Effector memory CD8-positive, alpha-beta T cell (primary cell): ENCODE measurements around the gene NFATC2.

Experiments
- ATAC-seq: fragments of 150-1000 bp; cut with Tn5 transposase; replicated peaks from 2 replicates; pipeline ENCODE4 v1.10.0; 2021; ENCODE audit warnings: mild to moderate bottlenecking, moderate library complexity
- DNase-seq, 3 experiments: peaks; one replicate each; pipeline ENCODE4 v3.0.0; 2021
- H3K27ac Mint-ChIP-seq, 2 donors: one replicate each; pipeline ENCODE4 v1.8.0; 2022; ENCODE audit warnings: mild to moderate bottlenecking in 2 of 2, mixed read lengths in 2 of 2, moderate library complexity in 2 of 2
- H3K27me3 Mint-ChIP-seq, 2 donors: one replicate each; pipeline ENCODE4 v1.8.0; 2022; ENCODE audit warnings: mixed read lengths in 2 of 2
- H3K36me3 Mint-ChIP-seq: one replicate; pipeline ENCODE4 v1.8.0; 2022; ENCODE audit warnings: mild to moderate bottlenecking, moderate library complexity, mixed read lengths; ENCODE audit not compliant: insufficient read depth
- H3K4me1 Mint-ChIP-seq, 2 donors: one replicate each; pipeline ENCODE4 v1.8.0; 2022; ENCODE audit warnings: low read depth in 2 of 2, mixed read lengths in 2 of 2
- H3K4me3 Mint-ChIP-seq, 2 donors: one replicate each; pipeline ENCODE4 v1.8.0; 2022; ENCODE audit warnings: mild to moderate bottlenecking in 2 of 2, mixed read lengths in 2 of 2, moderate library complexity in 2 of 2
- H3K9me3 Mint-ChIP-seq, 2 donors: one replicate each; pipeline ENCODE4 v1.8.0; 2022; ENCODE audit warnings: mixed read lengths in 2 of 2

Gene NFATC2

DNA sequence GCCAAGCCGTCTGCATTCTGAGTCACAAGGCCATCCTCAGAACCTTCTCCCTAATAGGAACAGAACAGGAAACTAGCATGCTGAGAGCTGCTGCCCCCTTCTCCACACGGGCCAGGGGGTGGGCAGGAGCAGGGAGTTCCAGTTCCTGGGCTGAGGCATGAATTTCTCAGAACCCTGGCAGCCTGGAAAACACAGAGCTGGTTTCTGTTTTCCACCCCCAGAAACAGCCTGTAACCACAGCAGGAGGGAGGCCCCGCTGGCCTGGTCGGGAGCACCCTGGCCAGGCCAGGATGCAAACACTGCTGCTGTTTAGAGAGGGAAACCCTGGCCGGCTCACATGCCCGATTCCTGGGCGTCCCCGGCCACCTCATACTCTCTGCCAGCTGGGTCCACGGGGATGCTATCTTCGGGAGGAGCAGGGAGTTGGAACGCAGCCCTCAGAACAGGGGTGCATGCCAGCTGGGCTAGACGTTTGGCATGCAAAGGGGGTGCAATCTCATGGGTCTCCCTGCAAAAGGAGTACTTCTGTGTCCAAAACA lies 130.1 kb downstream of the NFATC2 start:
- ATAC-seq = no peak

DNA sequence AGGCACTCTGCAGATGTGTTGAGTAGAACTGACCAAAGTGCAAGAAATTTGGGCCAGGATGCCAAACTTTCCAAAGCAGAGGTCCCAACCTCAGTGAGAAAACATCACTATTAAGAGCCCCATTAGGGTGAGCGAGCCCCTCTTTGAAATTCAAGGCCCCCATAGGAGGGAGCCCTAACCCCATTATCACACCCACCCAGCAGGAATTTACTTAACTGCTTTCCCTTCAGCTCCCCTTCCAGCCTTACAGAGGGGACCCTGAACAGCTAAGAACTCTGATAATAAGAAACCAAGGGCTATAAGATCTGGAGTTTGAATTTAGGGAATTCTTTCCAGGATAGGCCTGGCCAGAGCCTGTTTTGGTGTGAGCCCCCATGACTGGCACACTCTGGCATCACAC lies 130.6 kb downstream of the NFATC2 start:
- Mint-ChIP-seq H3K36me3 (peaks cover 62% of the 10 kb centered on the region), H3K27ac (peak overlapping the region; percentile 80 to 96), H3K27me3 (no peaks in the 10 kb centered on the region), H3K4me3 (peak overlapping the region; percentile 44 to 71), H3K4me1 (peaks cover 72 to 77% of the 10 kb centered on the region in 2 donors), H3K9me3 (no peaks in the 10 kb centered on the region)
- DNase-seq = no peak
- no peak for ATAC-seq

More for the DNA sequence above, 130.1 kb downstream of the NFATC2 start:
- Mint-ChIP-seq H3K27ac (peak overlapping the region; percentile 80 to 96), H3K4me3 (peak overlapping the region; percentile 44 to 72), H3K27me3 (no peaks in the 10 kb centered on the region), H3K9me3 (no peaks in the 10 kb centered on the region), H3K36me3 (peaks cover 56% of the 10 kb centered on the region), H3K4me1 (peaks cover 73 to 77% of the 10 kb centered on the region in 2 donors)
- no peak for DNase-seq

DNA sequence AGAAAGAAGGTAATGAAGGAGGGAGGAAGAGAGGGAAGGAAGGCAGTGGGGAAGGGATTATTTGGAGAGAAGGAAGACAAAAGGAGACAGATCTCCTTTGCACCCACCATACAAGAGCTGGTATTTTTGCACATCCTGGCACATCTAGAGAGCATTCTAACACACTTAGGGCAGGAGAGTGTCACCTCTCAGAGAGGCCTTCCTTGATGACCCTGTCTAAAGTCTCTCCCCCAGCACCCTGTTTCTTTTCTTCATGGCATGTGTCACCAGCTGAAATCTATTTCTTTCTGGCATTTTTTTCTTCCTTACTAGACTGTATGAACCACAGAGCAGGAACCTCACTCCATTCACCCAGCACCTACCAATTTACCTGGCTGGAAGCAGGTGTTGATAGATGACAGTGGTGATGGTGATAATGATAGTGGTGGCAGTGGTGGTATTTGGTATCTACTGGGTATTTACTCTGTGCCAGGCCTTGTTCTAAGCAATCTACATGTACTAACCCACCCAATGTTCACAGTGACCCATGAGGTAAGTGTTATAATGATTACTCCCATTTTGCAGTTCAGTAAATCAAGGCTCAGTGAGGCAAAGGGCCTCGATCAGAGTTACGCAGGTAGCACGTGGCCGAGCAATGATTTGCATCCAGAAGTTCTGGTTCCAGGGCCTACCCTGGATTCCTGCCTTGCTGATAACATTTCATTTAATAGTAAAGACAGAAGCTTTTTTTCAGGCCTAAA lies 131.8 kb downstream of the NFATC2 start:
- peaks cover 67 to 73% of the 10 kb centered on the region in 2 donors for H3K4me1 Mint-ChIP-seq
- H3K9me3 Mint-ChIP-seq = no peaks in the 10 kb centered on the region
- DNase-seq = no peak
- ATAC-seq = peak; percentile 25
- H3K36me3 Mint-ChIP-seq = peaks cover 68% of the 10 kb centered on the region
- H3K4me3 Mint-ChIP-seq = peak overlapping the region in 1 of 2 donors; percentile 71
- peak overlapping the region; percentile 89 to 99 for H3K27ac Mint-ChIP-seq
- H3K27me3 Mint-ChIP-seq = no peaks in the 10 kb centered on the region

DNA sequence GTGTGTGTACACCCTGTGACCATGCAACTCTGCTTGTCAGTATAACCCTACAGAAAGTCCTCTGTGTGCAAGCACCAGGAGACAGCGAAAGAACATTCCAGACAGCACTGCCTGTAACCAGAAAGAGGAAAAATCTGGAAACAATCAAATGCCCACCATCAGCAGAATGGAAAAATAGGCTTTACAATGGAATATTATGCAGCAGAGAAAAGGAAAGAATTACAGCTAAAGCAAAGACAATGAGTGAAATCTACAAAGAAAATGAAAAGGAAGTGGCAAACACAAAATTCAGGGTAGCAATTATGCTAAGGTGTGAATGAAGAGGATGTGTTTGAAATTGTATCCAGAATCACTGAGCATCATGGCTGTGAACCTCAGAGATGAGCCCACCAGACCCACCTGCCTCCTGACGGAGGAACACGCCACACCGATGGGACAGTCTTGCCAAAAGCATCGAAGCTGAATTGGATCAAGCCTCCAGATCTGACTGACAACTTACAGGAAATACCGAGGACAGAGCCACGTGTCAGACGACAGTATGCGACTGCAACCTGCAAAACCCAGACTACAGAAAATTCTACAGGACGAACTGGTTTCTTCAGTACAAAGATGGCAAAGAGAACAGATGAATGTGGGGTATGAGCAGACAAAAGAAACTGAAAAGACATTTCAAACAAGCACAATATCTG lies 133.2 kb downstream of the NFATC2 start:
- H3K9me3 Mint-ChIP-seq = no peaks in the 10 kb centered on the region
- H3K27me3 Mint-ChIP-seq = no peaks in the 10 kb centered on the region
- DNase-seq (peak in 1 of 3 experiments; percentile 61), ATAC-seq (peak; percentile 8)
- peak overlapping the region; percentile 52 to 71 for H3K4me3 Mint-ChIP-seq
- H3K4me1 Mint-ChIP-seq = peaks cover 71 to 75% of the 10 kb centered on the region in 2 donors
- peak overlapping the region; percentile 89 to 99 for H3K27ac Mint-ChIP-seq
- peaks cover 73% of the 10 kb centered on the region for H3K36me3 Mint-ChIP-seq

DNA sequence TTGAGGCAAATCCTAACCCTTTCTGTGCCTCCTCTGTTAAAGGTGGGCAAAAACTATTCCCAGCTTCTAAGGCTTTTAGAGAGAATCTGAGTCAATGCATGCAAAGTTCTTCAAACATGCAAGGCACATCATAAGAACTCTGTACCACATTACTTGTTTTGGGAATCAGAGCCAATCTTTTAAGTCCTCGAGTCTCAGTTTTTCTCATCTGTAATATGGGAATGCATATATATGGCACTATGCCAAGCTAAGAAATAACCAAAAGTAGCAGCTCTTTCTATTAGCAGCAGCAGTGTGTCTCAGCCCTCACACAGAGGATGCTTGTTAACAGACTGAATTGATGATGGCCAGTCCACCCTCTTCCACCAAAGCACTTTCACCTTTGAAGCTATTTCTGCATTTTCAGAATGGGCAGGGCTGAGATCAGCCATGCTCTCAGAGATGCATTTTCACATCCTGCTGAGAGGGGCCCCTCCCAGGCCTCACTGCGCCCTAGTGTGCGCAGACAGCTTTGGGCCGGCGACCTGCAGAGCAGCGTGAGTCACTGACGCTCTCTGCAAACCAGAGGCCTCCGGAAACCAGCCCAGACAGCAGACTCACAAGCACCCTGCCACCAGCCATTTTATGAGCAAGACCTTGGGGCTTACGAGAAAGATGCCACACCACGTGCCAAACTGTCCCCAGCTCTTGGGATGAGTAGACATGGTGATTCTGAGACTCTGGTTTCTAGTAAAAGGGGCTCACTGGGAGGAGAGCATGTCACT lies 138.0 kb downstream of the NFATC2 start:
- H3K4me3 Mint-ChIP-seq = peak overlapping the region; percentile 72 to 73
- peaks cover 59% of the 10 kb centered on the region for H3K36me3 Mint-ChIP-seq
- no peaks in the 10 kb centered on the region for H3K9me3 Mint-ChIP-seq
- peaks cover 80 to 81% of the 10 kb centered on the region in 2 donors for H3K4me1 Mint-ChIP-seq
- DNase-seq = peak; percentile 84 to 85 (median 84)
- no peaks in the 10 kb centered on the region for H3K27me3 Mint-ChIP-seq
- H3K27ac Mint-ChIP-seq = peak overlapping the region; percentile 100
- peak; percentile 85 for ATAC-seq

DNA sequence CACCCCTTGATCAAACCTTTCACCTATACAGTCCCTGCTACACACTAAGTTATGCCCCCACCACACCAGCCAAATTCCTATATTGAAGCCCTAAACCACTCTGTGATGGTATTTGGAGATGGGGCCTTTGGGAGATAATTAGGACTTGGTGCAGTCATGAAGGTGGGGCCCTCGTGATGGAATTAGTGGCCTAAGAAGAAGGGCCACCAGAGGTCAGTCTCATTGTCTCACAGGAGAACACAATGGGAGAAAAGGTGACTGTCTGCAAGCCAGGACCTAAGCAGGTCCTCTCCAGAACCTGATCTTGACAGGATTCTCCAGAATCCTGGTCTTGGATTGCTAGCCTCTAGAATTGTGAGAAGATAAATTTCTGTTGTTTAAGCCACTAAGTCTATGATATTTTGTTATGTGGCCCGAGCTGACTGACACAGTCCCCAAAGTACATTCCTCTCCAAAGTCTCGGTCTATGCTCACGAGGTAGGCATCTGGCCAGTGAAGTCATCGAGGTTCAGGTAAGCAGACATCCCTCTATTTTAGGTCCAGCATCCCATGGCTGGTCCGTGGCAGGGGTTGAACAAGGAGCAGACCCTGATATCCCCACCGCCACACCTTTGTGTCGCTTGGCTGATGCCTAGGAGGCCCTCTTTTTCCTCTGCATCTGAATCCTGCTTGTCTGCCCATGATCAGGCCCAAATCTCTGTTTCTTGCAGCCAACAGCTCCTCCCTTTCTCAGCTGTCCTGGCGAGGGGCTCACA lies 138.9 kb downstream of the NFATC2 start:
- Mint-ChIP-seq H3K4me1 (peaks cover 79 to 83% of the 10 kb centered on the region in 2 donors), H3K36me3 (peaks cover 53% of the 10 kb centered on the region), H3K27ac (peak overlapping the region; percentile 100), H3K9me3 (no peaks in the 10 kb centered on the region), H3K27me3 (no peaks in the 10 kb centered on the region), H3K4me3 (peak overlapping the region; percentile 87 to 92)
- DNase-seq = no peak
- ATAC-seq = no peak

DNA sequence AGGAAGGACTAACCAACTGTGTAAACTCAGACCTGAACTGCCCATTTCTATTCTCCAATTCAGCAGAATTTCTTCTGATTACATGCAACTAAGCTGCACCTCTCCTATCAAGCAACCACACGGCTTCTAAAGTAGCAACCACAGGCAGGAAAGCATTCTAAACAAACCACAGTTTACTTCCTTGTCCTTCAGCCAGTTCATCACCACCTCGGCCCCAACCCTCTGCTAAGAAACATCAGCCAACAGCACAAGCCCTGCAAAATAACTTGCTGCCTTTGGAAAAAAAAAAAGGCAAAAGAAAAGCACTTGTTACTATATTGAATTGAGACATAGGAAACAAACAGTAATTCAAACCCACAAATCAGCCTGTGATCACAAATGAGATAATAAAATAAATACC lies 140.3 kb downstream of the NFATC2 start:
- Mint-ChIP-seq H3K27me3 (no peaks in the 10 kb centered on the region), H3K4me1 (peaks cover 75 to 83% of the 10 kb centered on the region in 2 donors), H3K4me3 (peak overlapping the region; percentile 87 to 92), H3K36me3 (peaks cover 54% of the 10 kb centered on the region), H3K27ac (peak overlapping the region; percentile 100), H3K9me3 (no peaks in the 10 kb centered on the region)
- DNase-seq (peak; percentile 47 to 53 (median 50)), ATAC-seq (peak; percentile 35)

DNA sequence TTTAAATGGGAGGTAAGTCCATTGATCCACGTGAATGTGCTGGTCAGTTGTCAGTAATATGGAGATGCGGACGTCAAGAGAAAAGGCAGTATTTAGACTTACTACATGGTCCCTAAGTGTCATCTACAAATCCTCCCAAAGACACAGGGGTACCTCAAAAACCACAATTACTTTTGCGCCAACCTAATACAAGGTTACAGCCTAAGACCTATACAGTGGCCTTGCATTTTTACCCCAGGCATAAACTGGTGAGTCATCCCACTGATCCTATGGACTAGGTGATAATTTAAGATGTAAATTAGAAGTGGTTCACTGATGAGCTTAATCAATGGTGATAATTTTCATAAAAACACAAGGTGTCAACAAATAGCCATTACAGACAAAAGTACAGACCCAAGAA lies 141.0 kb downstream of the NFATC2 start:
- Mint-ChIP-seq H3K9me3 (no peaks in the 10 kb centered on the region), H3K4me3 (peak overlapping the region; percentile 87 to 92), H3K27ac (peak overlapping the region; percentile 100), H3K36me3 (peaks cover 55% of the 10 kb centered on the region), H3K4me1 (peaks cover 70 to 80% of the 10 kb centered on the region in 2 donors), H3K27me3 (no peaks in the 10 kb centered on the region)
- DNase-seq (no peak), ATAC-seq (no peak)

DNA sequence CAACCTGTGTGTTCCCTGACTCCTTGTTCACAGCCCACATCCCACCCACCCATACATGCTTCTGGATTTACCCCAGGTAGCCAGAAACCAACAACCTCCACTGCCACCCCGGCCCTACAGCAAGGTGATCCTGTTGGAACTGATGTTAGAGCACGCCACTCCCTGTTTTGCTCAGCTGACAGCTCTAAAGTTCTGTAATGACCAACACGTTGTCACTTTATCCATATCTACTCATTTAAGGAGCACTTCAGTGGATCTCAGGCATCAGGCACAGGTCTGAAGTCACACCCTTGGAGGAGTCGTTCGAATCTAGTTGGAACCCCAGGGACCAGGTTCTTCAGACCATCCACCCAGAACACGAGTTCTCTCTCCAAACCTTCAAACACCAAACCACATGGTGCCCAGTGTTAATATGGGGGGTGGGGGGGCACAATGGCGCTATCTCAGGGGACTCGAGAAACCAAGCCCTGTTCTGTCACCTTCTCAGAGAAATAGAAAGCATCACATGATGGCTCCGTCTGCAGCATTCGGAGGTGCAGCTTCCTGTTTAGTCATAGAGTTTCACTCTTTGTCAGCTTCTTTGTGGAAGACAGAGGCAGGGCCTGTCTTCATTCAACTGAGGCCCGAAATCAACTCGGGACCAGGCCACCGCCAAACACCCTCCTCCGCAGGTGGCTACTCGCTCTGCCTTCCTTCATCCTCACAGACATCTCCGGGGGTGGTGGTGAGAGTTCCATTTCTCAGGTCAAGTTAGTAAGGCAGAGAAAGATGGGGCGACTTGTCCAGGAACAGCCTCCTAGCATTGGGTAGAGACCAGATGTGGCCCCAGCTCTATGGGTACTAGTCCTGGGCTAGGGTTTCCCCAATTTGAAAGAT lies 142.2 kb downstream of the NFATC2 start:
- peak overlapping the region; percentile 87 to 92 for H3K4me3 Mint-ChIP-seq
- H3K27ac Mint-ChIP-seq = peak overlapping the region; percentile 100
- no peaks in the 10 kb centered on the region for H3K9me3 Mint-ChIP-seq
- peaks cover 60 to 71% of the 10 kb centered on the region in 2 donors for H3K4me1 Mint-ChIP-seq
- peak; percentile 65 to 66 (median 66) for DNase-seq
- H3K27me3 Mint-ChIP-seq = no peaks in the 10 kb centered on the region
- ATAC-seq = peak; percentile 62
- H3K36me3 Mint-ChIP-seq = peaks cover 50% of the 10 kb centered on the region

DNA sequence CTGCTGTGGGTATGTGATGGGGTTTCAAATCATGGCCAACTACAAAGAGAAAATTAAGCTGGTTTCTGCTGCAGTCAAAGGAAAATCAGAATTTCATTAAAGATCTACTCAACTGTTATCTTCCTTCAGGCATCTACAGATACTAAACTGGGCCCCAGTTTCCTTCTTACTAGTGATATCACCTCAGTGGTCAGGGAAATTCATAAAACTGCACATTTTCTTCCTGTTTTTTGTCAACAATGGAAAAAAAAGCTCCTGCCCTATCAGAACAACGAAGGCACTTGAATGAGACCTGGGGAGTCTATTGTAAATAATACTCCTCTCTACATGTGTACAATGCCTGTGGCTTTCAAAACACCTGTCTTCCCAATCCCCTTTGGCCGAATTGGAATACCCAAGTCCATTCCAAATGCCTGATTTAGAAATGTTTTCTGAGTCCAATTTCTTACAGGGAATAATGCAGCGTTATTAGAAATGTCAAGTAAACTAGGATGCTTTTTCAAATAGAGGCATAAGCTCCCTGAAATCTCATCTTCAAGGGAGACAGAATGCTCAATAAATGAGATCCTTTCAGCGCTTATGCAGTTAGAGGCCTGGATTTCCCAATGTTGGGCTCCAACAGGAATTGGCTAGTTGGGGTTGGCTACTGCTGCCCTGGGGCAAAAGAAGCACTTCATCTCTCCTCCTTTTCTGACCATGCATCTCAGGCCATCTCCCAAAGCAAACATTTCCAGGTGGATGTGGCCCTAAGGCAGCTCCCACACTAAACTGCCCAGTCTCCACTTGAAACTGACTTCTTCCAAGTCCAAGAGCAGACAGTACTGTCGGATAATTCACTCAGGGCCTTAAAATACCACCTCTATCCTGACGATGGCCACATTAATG lies 143.3 kb downstream of the NFATC2 start:
- peak overlapping the region; percentile 87 to 92 for H3K4me3 Mint-ChIP-seq
- no peaks in the 10 kb centered on the region for H3K9me3 Mint-ChIP-seq
- no peak for ATAC-seq
- no peak for DNase-seq
- H3K27ac Mint-ChIP-seq = peak overlapping the region; percentile 100
- H3K4me1 Mint-ChIP-seq = peaks cover 57 to 68% of the 10 kb centered on the region in 2 donors
- H3K27me3 Mint-ChIP-seq = no peaks in the 10 kb centered on the region
- peaks cover 47% of the 10 kb centered on the region for H3K36me3 Mint-ChIP-seq

DNA sequence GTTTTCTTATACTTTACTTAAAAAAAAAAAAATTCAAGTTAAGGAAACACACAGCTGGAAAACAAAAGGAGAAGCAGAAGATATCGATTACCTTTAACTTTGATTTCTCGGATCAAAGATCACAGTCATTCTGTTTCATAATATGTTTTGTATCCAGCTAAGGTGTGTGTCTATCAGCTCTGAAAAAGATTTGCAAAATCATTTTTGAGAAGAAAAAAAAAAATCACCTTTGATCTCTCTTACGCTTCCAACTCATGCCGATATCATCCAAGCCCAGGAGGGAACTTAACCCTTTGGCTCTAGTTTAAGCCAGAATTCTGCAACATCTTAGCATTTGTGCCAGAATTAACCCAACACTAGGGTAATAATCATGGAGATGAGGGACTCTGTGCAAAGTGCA lies 144.0 kb downstream of the NFATC2 start:
- ATAC-seq (no peak), DNase-seq (no peak)
- Mint-ChIP-seq H3K4me1 (peaks cover 51 to 65% of the 10 kb centered on the region in 2 donors), H3K36me3 (peaks cover 47% of the 10 kb centered on the region), H3K9me3 (no peaks in the 10 kb centered on the region), H3K27ac (peak overlapping the region; percentile 100), H3K4me3 (no peak overlapping the region), H3K27me3 (no peaks in the 10 kb centered on the region)
